ENCODE results near the gene RGS19. TPM values are rescaled to one million over a fixed set of nuclear protein-coding genes. Genes with fewer than 3 reads are reported as not detected.
"Not testable (repeated sequence)": the region's sequence is repeated elsewhere in the genome, so short reads cannot be mapped to it uniquely, and the experiment has no call there.

Gene RGS19
- polyA plus RNA-seq (ENCODE audit: insufficient read length in 3 of 3), result 1 to 10 TPM; 6.0 to 7.9 (median 6.7) TPM
- long read RNA-seq, donor 1, partial matches to known transcripts, result 0 of 7 reads
- long read RNA-seq, donor 1, other reads (novel, unspliced or antisense), result 0 of 7 reads
- long read RNA-seq, donor 2, partial matches to known transcripts, result 0 of 4 reads
- long read RNA-seq, donor 2, other reads (novel, unspliced or antisense), result 0 of 4 reads
- long read RNA-seq, donor 3, partial matches to known transcripts, result 0 of 4 reads
- long read RNA-seq, donor 3, other reads (novel, unspliced or antisense), result 0 of 4 reads
- long read RNA-seq, donor 4, partial matches to known transcripts, result 0 of 8 reads
- long read RNA-seq, donor 4, other reads (novel, unspliced or antisense), result 0 of 8 reads
- long read RNA-seq, donor 5, partial matches to known transcripts, result 0 of 2 reads
- long read RNA-seq, donor 5, other reads (novel, unspliced or antisense), result 0 of 2 reads
- long read RNA-seq, donor 6, partial matches to known transcripts, result 0 of 3 reads
- long read RNA-seq, donor 6, other reads (novel, unspliced or antisense), result 0 of 3 reads
- long read RNA-seq, donor 7, partial matches to known transcripts, result 0 of 4 reads
- long read RNA-seq, donor 7, other reads (novel, unspliced or antisense), result 0 of 4 reads
- long read RNA-seq, donor 8, partial matches to known transcripts, result 0 of 2 reads
- long read RNA-seq, donor 8, other reads (novel, unspliced or antisense), result 0 of 2 reads
- long read RNA-seq, donor 9, partial matches to known transcripts, result 0 of 2 reads
- long read RNA-seq, donor 9, other reads (novel, unspliced or antisense), result 0 of 2 reads
- long read RNA-seq, donor 10, partial matches to known transcripts, result 0 of 1 reads
- long read RNA-seq, donor 10, other reads (novel, unspliced or antisense), result 0 of 1 reads
- long read RNA-seq, donor 11, partial matches to known transcripts, result 0 of 2 reads
- long read RNA-seq, donor 11, other reads (novel, unspliced or antisense), result 0 of 2 reads
- long read RNA-seq, donor 12, partial matches to known transcripts, result 0 of 7 reads
- long read RNA-seq, donor 12, other reads (novel, unspliced or antisense), result 0 of 7 reads
- long read RNA-seq, donor 13, partial matches to known transcripts, result 0 of 1 reads
- long read RNA-seq, donor 13, other reads (novel, unspliced or antisense), result 0 of 1 reads
- long read RNA-seq, donor 14, partial matches to known transcripts, result 6 of 12 reads
- long read RNA-seq, donor 14, other reads (novel, unspliced or antisense), result 0 of 12 reads
- long read RNA-seq, donor 15, partial matches to known transcripts, result 0 of 3 reads
- long read RNA-seq, donor 15, other reads (novel, unspliced or antisense), result 0 of 3 reads
- long read RNA-seq, donor 16, partial matches to known transcripts, result 0 of 4 reads
- long read RNA-seq, donor 16, other reads (novel, unspliced or antisense), result 0 of 4 reads

- no peak for DNase-seq
Observed at GRCh38 chr20:64079273-64080012, at the start of gene RGS19. Gene RGS19, minus strand, starts transcription at chr20:64079518. Its CDS starts 2,632 bp downstream, at chr20:64076886.

- not testable (repeated sequence) for DNase-seq
Observed at GRCh38 chr20:64123517-64123916, 44.2 kb upstream of the RGS19 start.

DNA sequence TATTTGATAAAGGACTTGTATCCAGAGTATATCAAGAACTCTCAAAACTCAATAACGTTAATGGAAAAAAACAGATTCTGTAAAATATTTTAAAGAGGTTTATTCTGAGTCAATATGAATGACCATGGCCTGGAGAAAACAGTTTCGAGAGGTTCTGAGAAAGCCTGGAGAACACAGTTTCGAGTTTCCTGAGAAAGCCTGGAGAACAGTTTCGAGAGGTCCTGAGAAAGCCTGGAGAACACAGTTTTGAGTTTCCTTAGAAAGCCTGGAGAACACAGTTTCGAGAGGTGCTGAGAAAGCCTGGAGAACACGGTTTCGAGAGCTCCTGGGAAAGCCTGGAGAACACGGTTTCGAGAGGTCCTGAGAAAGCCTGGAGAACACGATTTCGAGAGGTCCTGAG, 43.6 kb upstream of the RGS19 start:
- not testable (repeated sequence) for DNase-seq

GRCh38 chr20:64121586-64121985, 42.3 kb upstream of the RGS19 start:
- no peak for DNase-seq

DNA sequence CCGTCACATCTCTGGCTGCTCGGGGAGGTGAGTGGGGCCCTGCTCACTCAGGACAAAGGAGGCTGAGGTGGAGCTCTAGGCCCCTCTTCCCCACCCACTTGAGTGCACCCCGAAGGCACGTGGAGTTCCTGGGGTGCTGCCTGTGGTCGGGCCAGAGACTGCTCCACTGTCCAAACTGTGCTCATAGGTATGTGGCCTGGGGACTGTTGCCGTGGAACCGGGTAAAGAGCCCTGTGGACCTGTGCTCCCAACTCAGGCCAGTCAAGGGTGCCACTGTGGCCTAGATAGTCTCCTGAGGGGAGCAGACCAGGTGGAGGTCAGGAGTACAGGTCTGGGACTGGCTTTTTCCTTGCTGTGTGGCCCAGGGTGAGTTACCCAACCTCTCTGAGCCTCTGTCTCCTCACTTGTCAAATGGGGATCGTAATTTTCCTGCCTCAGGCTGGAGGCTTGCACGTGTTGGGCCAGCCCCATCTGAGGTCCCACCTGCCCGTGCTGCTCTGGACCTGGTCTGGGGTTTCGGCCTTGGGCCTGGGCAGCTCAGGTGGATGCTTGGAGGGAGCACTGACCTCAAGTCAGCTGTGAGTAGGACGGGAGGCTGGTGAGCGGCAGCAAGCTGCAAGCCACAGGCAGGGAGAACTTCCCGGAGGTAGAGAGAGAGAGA, 40.5 kb upstream of the RGS19 start:
- no peak for DNase-seq

- no peak for DNase-seq
Observed at GRCh38 chr20:64119301-64119680, 40.0 kb upstream of the RGS19 start.

- DNase-seq, result not testable (repeated sequence)
Observed at GRCh38 chr20:64117432-64117777, 38.1 kb upstream of the RGS19 start.

- DNase-seq, result no peak
Observed at GRCh38 chr20:64116541-64117431, 37.5 kb upstream of the RGS19 start.

DNA sequence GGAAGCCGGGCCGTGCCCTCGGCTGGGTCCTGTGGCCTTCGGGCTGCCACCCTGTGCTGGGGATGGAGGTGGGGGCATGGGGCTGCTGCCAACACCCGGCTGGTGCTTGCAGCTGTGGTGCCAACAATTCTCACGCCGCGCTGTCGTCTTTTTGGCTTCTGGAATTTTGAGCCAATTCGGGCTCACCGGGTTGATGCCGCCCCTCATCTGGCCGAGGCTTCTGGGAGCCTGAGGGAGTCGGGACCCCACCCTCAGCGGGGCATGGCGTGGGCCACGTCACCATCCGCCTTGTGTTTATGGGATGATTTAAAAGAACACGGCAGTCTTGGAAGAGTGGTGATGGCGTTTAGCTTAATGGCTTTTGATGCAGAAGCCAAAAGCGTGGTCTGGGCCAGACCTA, 36.7 kb upstream of the RGS19 start:
- no peak for DNase-seq

- no peak for DNase-seq
Observed at GRCh38 chr20:64115171-64115911, 36.0 kb upstream of the RGS19 start.

GRCh38 chr20:64114356-64114971, 35.1 kb upstream of the RGS19 start:
- no peak for DNase-seq

- DNase-seq, result no peak
Observed at GRCh38 chr20:64113796-64114355, 34.6 kb upstream of the RGS19 start.

DNA sequence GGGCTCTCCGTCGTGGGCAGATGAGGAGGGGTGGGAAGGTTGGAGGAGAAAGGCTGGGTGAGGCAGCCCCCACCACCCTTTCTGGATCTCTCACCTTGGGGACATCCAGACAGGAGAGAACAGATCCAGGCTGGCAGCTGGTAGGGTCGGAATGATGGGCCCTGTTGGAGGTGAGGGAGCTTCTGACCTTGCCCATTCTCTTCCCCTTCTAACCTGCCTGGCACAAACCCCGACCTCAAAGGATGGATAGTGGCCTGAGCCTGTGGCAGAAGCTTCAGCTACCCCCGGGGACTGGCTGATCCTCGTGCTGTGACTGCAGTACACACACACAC, 34.1 kb upstream of the RGS19 start:
- DNase-seq, result no peak

GRCh38 chr20:64112691-64113443, 33.5 kb upstream of the RGS19 start:
- DNase-seq, result no peak

- no peak for DNase-seq
Observed at GRCh38 chr20:64111841-64112641, 32.7 kb upstream of the RGS19 start.

DNA sequence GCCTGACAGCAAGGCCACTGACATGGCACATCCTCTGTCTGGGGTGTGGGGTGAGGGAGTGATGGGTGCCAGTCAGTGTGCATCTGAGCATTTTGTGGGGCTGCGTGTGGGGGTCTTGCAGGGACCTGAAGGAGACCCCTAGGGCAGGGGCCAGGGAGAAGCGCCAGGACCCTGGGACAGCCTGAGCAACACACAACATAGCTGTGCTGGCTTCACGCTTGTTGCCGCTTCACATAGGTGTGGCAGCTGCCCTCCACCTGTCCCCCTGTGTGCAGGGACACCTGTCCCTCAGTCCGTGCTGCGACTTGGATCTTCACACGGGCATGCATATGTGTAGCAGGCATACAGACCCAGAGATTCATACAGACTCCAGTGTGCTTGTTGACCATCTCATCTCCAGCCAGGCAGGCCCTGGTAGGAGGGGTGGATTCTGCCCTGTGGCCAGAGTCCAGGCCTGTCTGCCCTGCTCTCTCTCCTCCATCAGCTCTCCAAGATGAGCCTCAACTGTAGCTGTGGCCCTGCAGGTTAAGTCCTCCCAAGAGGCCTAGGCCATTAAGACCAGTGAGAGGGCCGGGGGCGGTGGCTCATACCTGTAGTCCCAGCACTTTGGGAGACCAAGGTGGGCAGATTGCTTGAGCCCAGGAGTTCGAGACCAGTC, 31.2 kb upstream of the RGS19 start:
- DNase-seq, result no peak
